ENCODE measurements around the gene MERTK.

DNA sequence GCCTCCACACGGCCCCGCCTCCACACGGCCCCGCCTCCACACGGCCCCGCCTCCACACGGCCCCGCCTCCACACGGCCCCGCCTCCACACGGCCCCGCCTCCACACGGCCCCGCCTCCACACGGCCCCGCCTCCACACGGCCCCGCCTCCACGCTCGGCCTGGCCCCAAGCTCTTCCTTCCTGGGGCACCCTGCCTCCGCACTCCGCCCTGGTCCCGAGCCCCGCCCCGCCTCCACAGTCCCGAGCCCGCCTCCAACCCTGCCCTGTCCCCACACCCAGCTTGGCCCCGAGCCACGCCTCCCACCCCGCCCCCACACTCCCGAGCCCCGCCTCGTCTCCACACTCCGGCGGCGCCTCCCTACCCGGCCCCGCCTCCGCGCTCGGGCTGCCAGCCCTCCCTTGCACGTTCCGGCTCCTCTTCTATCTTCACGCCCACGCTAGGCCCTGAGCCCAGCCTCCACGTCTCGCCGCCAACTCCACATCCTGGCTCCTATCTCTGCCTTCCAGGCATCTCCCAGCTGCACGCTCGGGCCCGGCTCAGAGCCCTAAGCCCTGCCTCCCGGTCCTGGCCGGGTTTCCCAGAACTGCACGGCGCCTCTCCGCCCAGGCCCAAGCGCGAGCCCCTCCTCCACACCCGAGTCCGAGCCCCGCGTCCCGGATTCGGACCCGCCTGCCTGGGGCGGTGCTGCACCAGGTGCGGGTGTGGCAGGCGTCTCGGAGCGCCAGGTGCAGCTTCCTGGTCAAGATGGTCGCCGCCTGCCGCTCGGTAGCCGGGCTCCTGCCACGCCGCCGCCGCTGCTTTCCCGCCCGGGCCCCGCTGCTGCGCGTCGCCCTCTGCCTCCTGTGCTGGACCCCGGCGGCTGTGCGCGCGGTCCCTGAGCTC is 156.7 kb downstream of the MERTK start, which contains the start of gene TMEM87B:
- TF ChIP-seq EP300 (IDR thresholded peaks at IDR 0.05) (no peak), POLR2A (IDR thresholded peaks at IDR 0.05) (peak; percentile 47 to 68), POLR2AphosphoS5 (IDR thresholded peaks at IDR 0.05) (peak; percentile 95)
- TF ChIP-seq, protein P1, sequence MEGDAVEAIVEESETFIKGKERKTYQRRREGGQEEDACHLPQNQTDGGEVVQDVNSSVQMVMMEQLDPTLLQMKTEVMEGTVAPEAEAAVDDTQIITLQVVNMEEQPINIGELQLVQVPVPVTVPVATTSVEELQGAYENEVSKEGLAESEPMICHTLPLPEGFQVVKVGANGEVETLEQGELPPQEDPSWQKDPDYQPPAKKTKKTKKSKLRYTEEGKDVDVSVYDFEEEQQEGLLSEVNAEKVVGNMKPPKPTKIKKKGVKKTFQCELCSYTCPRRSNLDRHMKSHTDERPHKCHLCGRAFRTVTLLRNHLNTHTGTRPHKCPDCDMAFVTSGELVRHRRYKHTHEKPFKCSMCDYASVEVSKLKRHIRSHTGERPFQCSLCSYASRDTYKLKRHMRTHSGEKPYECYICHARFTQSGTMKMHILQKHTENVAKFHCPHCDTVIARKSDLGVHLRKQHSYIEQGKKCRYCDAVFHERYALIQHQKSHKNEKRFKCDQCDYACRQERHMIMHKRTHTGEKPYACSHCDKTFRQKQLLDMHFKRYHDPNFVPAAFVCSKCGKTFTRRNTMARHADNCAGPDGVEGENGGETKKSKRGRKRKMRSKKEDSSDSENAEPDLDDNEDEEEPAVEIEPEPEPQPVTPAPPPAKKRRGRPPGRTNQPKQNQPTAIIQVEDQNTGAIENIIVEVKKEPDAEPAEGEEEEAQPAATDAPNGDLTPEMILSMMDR (IDR thresholded peaks at IDR 0.05) = no peak

Data from gastroesophageal sphincter (tissue), 3 donors.